H1 (cell line): ENCODE data around the gene CSNK2B. TPM values are rescaled to one million over a fixed set of nuclear protein-coding genes. Genes with fewer than 3 reads are reported as not detected.

Source experiments
- CTCF ChIA-PET: fragments of 300-600 bp; sonication (Branson Sonifier 250); formaldehyde crosslinking; loops from one replicate; lab custom pipeline; 2021; ENCODE audit not compliant: partially characterized antibody; lab: Charles Lee
- POLR2A ChIA-PET: fragments of 300-600 bp; sonication (Branson Sonifier 250); formaldehyde crosslinking; loops from one replicate; lab custom pipeline; 2021; ENCODE audit warnings: inconsistent platforms; ENCODE audit not compliant: partially characterized antibody; lab: Charles Lee
- DNase-seq, 2 experiments: peaks; one replicate each; pipeline versions ENCODE4 v3.0.0 to v3.0.0-alpha.2; 2010 to 2022; ENCODE audit warnings: low spot score in 2 of 2, low read depth in 1 of 2, mixed read lengths in 1 of 2
- FAIRE-seq: peaks from 2 replicates; lab custom pipeline; 2011; peaks lifted over from hg19 to GRCh38; lab: Jason Lieb, UNC
- H2AFZ ChIP-seq: 2 replicates; pipeline ENCODE4 v1.8.1; 2012; ENCODE audit warnings: low read length, inconsistent platforms
- H2AK5ac ChIP-seq: 2 replicates; pipeline ENCODE4 v1.6.1; 2013; ENCODE audit warnings: low read depth, low read length
- H2BK120ac ChIP-seq: replicated peaks from 2 replicates; pipeline ENCODE3; 2013; ENCODE audit warnings: low read depth, low read length, inconsistent platforms
- H2BK12ac ChIP-seq: 2 replicates; pipeline ENCODE4 v1.6.1; 2013; ENCODE audit warnings: low read depth, low read length
- H2BK15ac ChIP-seq: 2 replicates; pipeline ENCODE4 v1.6.1; 2013; ENCODE audit warnings: low read length
- H2BK20ac ChIP-seq: 2 replicates; pipeline ENCODE4 v1.6.1; 2013; ENCODE audit warnings: low read length
- H2BK5ac ChIP-seq: 2 replicates; pipeline ENCODE4 v1.6.1; 2013; ENCODE audit warnings: low read depth, low read length
- H3K14ac ChIP-seq: 2 replicates; pipeline ENCODE4 v1.6.1; 2013; ENCODE audit warnings: inconsistent platforms; ENCODE audit not compliant: insufficient read length
- H3K18ac ChIP-seq: 2 replicates; pipeline ENCODE4 v1.6.1; 2013; ENCODE audit warnings: low read length; ENCODE audit errors: extremely low read depth
- H3K23ac ChIP-seq: 2 replicates; pipeline ENCODE4 v1.6.1; 2013; ENCODE audit warnings: inconsistent platforms; ENCODE audit not compliant: insufficient read length
- H3K23me2 ChIP-seq: 2 replicates; pipeline ENCODE4 v1.6.1; 2013; ENCODE audit warnings: low read depth, low read length
- H3K27ac ChIP-seq: 2 replicates; pipeline ENCODE4 v1.6.1; 2011; ENCODE audit warnings: low read depth, low read length, inconsistent platforms
- H3K27me3 ChIP-seq, 4 experiments: replicated peaks in 1 of 4; 1 replicate in 1 of 4; 2 replicates in 3 of 4; pipeline versions ENCODE4 v1.6.1 to v1.8.1; 2011 to 2013; ENCODE audit warnings: low read length in 3 of 4, mild to moderate bottlenecking in 3 of 4, inconsistent platforms in 2 of 4, mixed read lengths in 2 of 4, moderate library complexity in 1 of 4; ENCODE audit not compliant: control insufficient read depth in 3 of 4, insufficient read depth in 3 of 4; ENCODE audit errors: extremely low read depth in 1 of 4
- H3K36me3 ChIP-seq, 4 experiments: 2 replicates each; pipeline versions ENCODE4 v1.6.1 to v1.8.1; 2011 to 2013; ENCODE audit warnings: mild to moderate bottlenecking in 4 of 4, low read length in 3 of 4, moderate library complexity in 2 of 4, control low read depth in 1 of 4, inconsistent platforms in 1 of 4; ENCODE audit not compliant: insufficient read depth in 4 of 4, control insufficient read depth in 2 of 4
- H3K4ac ChIP-seq: replicated peaks from 2 replicates; pipeline ENCODE3; 2013; ENCODE audit warnings: low read length, low read depth, mixed read lengths, inconsistent platforms; ENCODE audit not compliant: insufficient read length
- H3K4me1 ChIP-seq, 4 experiments: replicated peaks in 1 of 4; 1 replicate in 1 of 4; 2 replicates in 3 of 4; pipeline versions ENCODE4 v1.6.1 to v1.8.1; 2011 to 2013; ENCODE audit warnings: low read length in 3 of 4, inconsistent platforms in 2 of 4, mixed read lengths in 1 of 4; ENCODE audit not compliant: insufficient read depth in 4 of 4, control insufficient read depth in 3 of 4
- H3K4me2 ChIP-seq, 2 experiments: 2 replicates each; pipeline versions ENCODE4 v1.6.1 to v1.8.1; 2011 to 2013; ENCODE audit warnings: low read depth in 2 of 2, low read length in 2 of 2, control low read depth in 1 of 2, inconsistent platforms in 1 of 2, mild to moderate bottlenecking in 1 of 2; ENCODE audit not compliant: insufficient read depth in 1 of 2
- H3K4me3 ChIP-seq, 4 experiments: fragments of 200-600, 300-600 bp in 1 of 4; sonication (generic), shearing (Covaris generic), sonication (Bioruptor Twin) in 1 of 4; 2 replicates each; pipeline versions ENCODE4 v1.5.1 to v1.8.1; 2011 to 2016; ENCODE audit warnings: low read length in 4 of 4, low read depth in 3 of 4, control low read depth in 2 of 4, inconsistent platforms in 2 of 4, mild to moderate bottlenecking in 2 of 4, mixed read lengths in 1 of 4, moderate library complexity in 1 of 4; ENCODE audit not compliant: insufficient read depth in 2 of 4; ENCODE audit errors: extremely low read depth in 1 of 4
- H3K56ac ChIP-seq: replicated peaks from 2 replicates; pipeline ENCODE3; 2013; ENCODE audit warnings: low read depth, mild to moderate bottlenecking, mixed read lengths, low read length, inconsistent platforms; ENCODE audit not compliant: insufficient read length
- H3K79me1 ChIP-seq: 2 replicates; pipeline ENCODE4 v1.6.1; 2013; ENCODE audit warnings: low read depth, low read length, control low read depth
- H3K79me2 ChIP-seq, 2 experiments: 2 replicates each; pipeline versions ENCODE4 v1.6.1 to v1.8.1; 2012 to 2013; ENCODE audit warnings: low read length in 2 of 2, mild to moderate bottlenecking in 2 of 2, inconsistent platforms in 1 of 2; ENCODE audit not compliant: insufficient read depth in 2 of 2, control insufficient read depth in 1 of 2
- H3K9ac ChIP-seq, 4 experiments: replicated peaks in 1 of 4; 1 replicate in 1 of 4; 2 replicates in 3 of 4; pipeline versions ENCODE4 v1.6.1 to v1.8.1; 2011 to 2013; ENCODE audit warnings: low read depth in 3 of 4, low read length in 3 of 4, control low read depth in 2 of 4, mild to moderate bottlenecking in 2 of 4, moderate library complexity in 2 of 4, inconsistent platforms in 1 of 4; ENCODE audit errors: extremely low read depth in 1 of 4
- H3K9me3 ChIP-seq, 2 experiments: 2 replicates each; pipeline versions ENCODE4 v1.6.1 to v1.8.1; 2012 to 2013; ENCODE audit warnings: mild to moderate bottlenecking in 2 of 2, moderate library complexity in 2 of 2, control low read depth in 1 of 2, inconsistent platforms in 1 of 2, low read depth in 1 of 2, low read length in 1 of 2, mixed read lengths in 1 of 2; ENCODE audit not compliant: insufficient read depth in 2 of 2
- H4K20me1 ChIP-seq, 2 experiments: replicated peaks in 1 of 2; 2 replicates each; pipeline versions ENCODE3 to v1.8.1; 2011 to 2013; ENCODE audit warnings: inconsistent platforms in 2 of 2, low read length in 2 of 2, mild to moderate bottlenecking in 1 of 2; ENCODE audit not compliant: insufficient read depth in 2 of 2, control insufficient read depth in 1 of 2
- H4K5ac ChIP-seq: 2 replicates; pipeline ENCODE4 v1.6.1; 2013; ENCODE audit warnings: low read length, low read depth, mixed read lengths, inconsistent platforms; ENCODE audit not compliant: insufficient read length
- H4K8ac ChIP-seq: 2 replicates; pipeline ENCODE4 v1.8.0; 2013; ENCODE audit warnings: mild to moderate bottlenecking, moderate library complexity, low read length, inconsistent platforms; ENCODE audit not compliant: insufficient read depth; ENCODE audit errors: extremely low read depth
- H4K91ac ChIP-seq: replicated peaks from 2 replicates; pipeline ENCODE3; 2013; ENCODE audit warnings: low read length, mixed read lengths, inconsistent platforms; ENCODE audit not compliant: insufficient read length
- FOSL1 ChIP-seq: IDR thresholded peaks from 2 replicates; pipeline ENCODE4 v1.6.1; 2011; ENCODE audit warnings: mild to moderate bottlenecking, low read depth, low read length, moderate library complexity; ENCODE audit not compliant: insufficient read depth
- HDAC2 ChIP-seq, 2 experiments: fragments of 300-600 bp in 1 of 2; sonication (generic) in 1 of 2; IDR thresholded peaks; 2 replicates each; pipeline ENCODE4 v1.6.1; 2011 to 2012; ENCODE audit warnings: low read depth in 2 of 2, low read length in 2 of 2, mild to moderate bottlenecking in 2 of 2, moderate library complexity in 2 of 2, borderline replicate concordance in 1 of 2, inconsistent platforms in 1 of 2
- HDAC6 ChIP-seq: IDR thresholded peaks from one replicate; pipeline ENCODE4 v1.7.1; 2012; ENCODE audit warnings: low read depth, mild to moderate bottlenecking, inconsistent platforms, low read length, moderate library complexity
- JUND ChIP-seq: IDR thresholded peaks from 2 replicates; pipeline ENCODE4 v1.6.1; 2011; ENCODE audit warnings: mild to moderate bottlenecking, improper control_type of control experiment, low read length
- NANOG ChIP-seq: IDR thresholded peaks from 2 replicates; pipeline ENCODE4 v1.6.1; 2011; ENCODE audit warnings: low read length, low read depth, mild to moderate bottlenecking, inconsistent platforms; ENCODE audit not compliant: insufficient read depth, poor library complexity, severe bottlenecking
- PHF8 ChIP-seq: fragments of 200-600 bp; sonication (generic); conservative IDR thresholded peaks from 2 replicates; pipeline ENCODE4 v1.7.1; 2012; ENCODE audit warnings: low read depth, mild to moderate bottlenecking, inconsistent platforms, low read length, moderate library complexity
- SIX5 ChIP-seq: IDR thresholded peaks from 2 replicates; pipeline ENCODE4 v1.6.1; 2011; ENCODE audit warnings: mild to moderate bottlenecking, low read depth, low read length
- WGBS, 2 experiments: shearing (Covaris generic) in 1 of 2; methylation state at CpG; one replicate each; pipeline versions ENCODE4 v1.1.6 to v1.1.7; 2013 to 2015; ENCODE audit warnings: low lambda C conversion rate in 2 of 2, mixed read lengths in 2 of 2, inconsistent platforms in 1 of 2, low coverage in 1 of 2, missing lambda C conversion rate in 1 of 2; ENCODE audit not compliant: insufficient replicate concordance in 2 of 2, insufficient coverage in 1 of 2, insufficient read length in 1 of 2; ENCODE audit errors: extremely low coverage in 1 of 2, missing lambda C conversion rate in 1 of 2; 5-methylcytosine and 5-hydroxymethylcytosine counted together
- polyA plus RNA-seq, 7 experiments: library from polyadenylated mRNA; depleted of rRNA in 3 of 7; stranded (reverse) in 5 of 7; unstranded in 2 of 7; fragments of >200 nt in 5 of 7; fragments of 200-250 nt in 2 of 7; gene quantifications; 1 replicate in 5 of 7; 2 replicates in 1 of 7; 4 replicates in 1 of 7; pipeline versions ENCODE4 v1.2.1 to v1.2.3, GENCODE V29; 2011 to 2013; ENCODE audit warnings: missing spikeins in 2 of 7, mixed read lengths in 2 of 7
- total RNA-seq: library from RNA; stranded (reverse); fragmentation: NEBNext Ultra II Directional; extraction: Animal tissue kit (Norgen Biotek cat#: 25700); gene quantifications from 2 replicates; pipeline ENCODE4 v1.2.1, GENCODE V29; 2021
- TF ChIP-seq, protein P1 (sequence below): IDR thresholded peaks from 2 replicates; pipeline ENCODE4 v1.6.1; 2012; ENCODE audit warnings: inconsistent platforms
- TF ChIP-seq, protein P2 (sequence below): IDR thresholded peaks from 2 replicates; pipeline ENCODE4 v1.6.1; 2012; ENCODE audit warnings: low read length, inconsistent platforms

Gene CSNK2B
- total and polyA plus RNA-seq, 2 of the 8 experiments (the other 6 are each of a cell fraction or from before 2014, with no cell fraction given), result 169 to 208 TPM

DNA sequence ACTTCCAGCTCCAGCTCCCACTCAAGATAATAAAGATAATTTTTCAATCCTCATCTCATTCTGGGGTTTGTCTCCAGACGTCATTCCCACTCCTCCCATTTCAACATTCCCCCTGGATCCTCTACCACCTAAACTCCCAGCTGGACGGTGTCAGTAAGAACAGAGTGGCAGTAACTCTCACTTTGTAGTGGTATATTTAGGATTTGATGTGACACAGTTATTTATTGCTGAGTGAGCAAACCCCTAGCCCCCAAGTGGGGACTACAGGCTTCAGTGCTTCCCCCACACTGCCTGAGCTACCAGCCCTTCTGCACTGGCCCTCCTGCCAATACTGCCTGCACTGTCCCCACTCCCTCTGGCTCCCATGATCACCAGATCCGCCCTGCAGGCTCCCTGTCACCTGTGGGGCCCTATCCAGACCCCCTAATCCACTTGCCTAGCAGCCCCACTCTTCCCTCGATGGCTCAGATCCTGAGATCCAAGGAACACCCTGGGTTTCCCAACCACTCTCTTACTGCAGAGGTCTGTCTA, 7.7 kb upstream of the CSNK2B start:
- H2BK5ac ChIP-seq, result no peak overlapping the region
- H3K79me2 ChIP-seq, result peaks cover 0 to 26% of the 10 kb centered on the region in 2 experiments; a peak in 2 of 4 replicates

More for the DNA sequence above, 7.7 kb upstream of the CSNK2B start:
- Histone ChIP-seq H3K23ac (no peak overlapping the region), H2AFZ (no peak overlapping the region), H2BK15ac (no peak overlapping the region), H2AK5ac (no peak overlapping the region), H3K4me1 (peaks cover 0 to 7% (median 2%) of the 10 kb centered on the region in 4 experiments; a peak in 3 of 7 replicates), H3K9me3 (no peaks in the 10 kb centered on the region), H2BK12ac (no peak overlapping the region), H3K36me3 (peaks cover 4 to 13% (median 9%) of the 10 kb centered on the region in 4 experiments; a peak in 6 of 8 replicates), H3K4ac (no peak overlapping the region)
- CTCF ChIA-PET, result interaction anchor here (1.0 to 3.2 kb wide), 3 partner anchors 108 to 115 kb away, joined by 6 to 9 read pairs (median 7); no protein-coding TSS in a partner anchor
- TF ChIP-seq HDAC6, result no peak
- TF ChIP-seq, protein P1, sequence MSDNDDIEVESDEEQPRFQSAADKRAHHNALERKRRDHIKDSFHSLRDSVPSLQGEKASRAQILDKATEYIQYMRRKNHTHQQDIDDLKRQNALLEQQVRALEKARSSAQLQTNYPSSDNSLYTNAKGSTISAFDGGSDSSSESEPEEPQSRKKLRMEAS, result no peak
- TF ChIP-seq JUND, result no peak
- TF ChIP-seq HDAC2 (IDR thresholded peaks at IDR 0.05; ENCODE audit: borderline replicate concordance in 1 of 2, low read depth in 2 of 2, low read length in 2 of 2), result no peak
- TF ChIP-seq SIX5, result no peak
- TF ChIP-seq NANOG, result no peak
- no peak for TF ChIP-seq FOSL1
- no peak for TF ChIP-seq PHF8
- TF ChIP-seq, protein P2, sequence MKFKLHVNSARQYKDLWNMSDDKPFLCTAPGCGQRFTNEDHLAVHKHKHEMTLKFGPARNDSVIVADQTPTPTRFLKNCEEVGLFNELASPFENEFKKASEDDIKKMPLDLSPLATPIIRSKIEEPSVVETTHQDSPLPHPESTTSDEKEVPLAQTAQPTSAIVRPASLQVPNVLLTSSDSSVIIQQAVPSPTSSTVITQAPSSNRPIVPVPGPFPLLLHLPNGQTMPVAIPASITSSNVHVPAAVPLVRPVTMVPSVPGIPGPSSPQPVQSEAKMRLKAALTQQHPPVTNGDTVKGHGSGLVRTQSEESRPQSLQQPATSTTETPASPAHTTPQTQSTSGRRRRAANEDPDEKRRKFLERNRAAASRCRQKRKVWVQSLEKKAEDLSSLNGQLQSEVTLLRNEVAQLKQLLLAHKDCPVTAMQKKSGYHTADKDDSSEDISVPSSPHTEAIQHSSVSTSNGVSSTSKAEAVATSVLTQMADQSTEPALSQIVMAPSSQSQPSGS, result no peak
- TF ChIP-seq, all 59 proteins: peak for 0
- DNase-seq, result no peak
- peaks cover 4% of the 10 kb centered on the region; the same call in 1 of the 2 replicates for H3K23me2 ChIP-seq
- no peak overlapping the region for H4K8ac ChIP-seq
- POLR2A ChIA-PET, result interaction anchor here (1.5 to 25.5 kb wide), 5 partner anchors 6 to 116 kb away, joined by 6 to 883 read pairs (median 52); partner anchors contain the start of genes AIF1, ATP6V1G2, C6orf47 and CSNK2B
- H4K91ac ChIP-seq, result no peak overlapping the region
- no peak overlapping the region for H4K5ac ChIP-seq
- no peak overlapping the region for H3K4me3 ChIP-seq
- no peak overlapping the region for H2BK120ac ChIP-seq
- no peak overlapping the region for H2BK20ac ChIP-seq
- H3K79me1 ChIP-seq, result peaks cover 9% of the 10 kb centered on the region
- no peak overlapping the region for H3K9ac ChIP-seq
- 67% methylated on average over 4 of the region's 4 CpGs; no CpG with 5 or more reads in 1 of the 2 experiments for WGBS, 2 experiments
- H3K27me3 ChIP-seq, result no peaks in the 10 kb centered on the region
- no peak overlapping the region for H3K18ac ChIP-seq
- H3K27ac ChIP-seq, result no peak overlapping the region
- H3K4me2 ChIP-seq, result no peak overlapping the region; a peak in 1 of 4 replicates
- peaks cover 0 to 3% of the 10 kb centered on the region in 2 experiments for H4K20me1 ChIP-seq
- no peak for FAIRE-seq
- no peak overlapping the region for H3K56ac ChIP-seq
- H3K14ac ChIP-seq, result no peak overlapping the region
